GM18858 (cell line): ENCODE data around the gene HES7.

ENCODE experiments used
- ATAC-seq: cut with Tn5 transposase; IDR thresholded peaks from one replicate; pipeline ENCODE4 v1.9.1; 2021; ENCODE audit not compliant: unreplicated experiment

HES7 gene

DNA sequence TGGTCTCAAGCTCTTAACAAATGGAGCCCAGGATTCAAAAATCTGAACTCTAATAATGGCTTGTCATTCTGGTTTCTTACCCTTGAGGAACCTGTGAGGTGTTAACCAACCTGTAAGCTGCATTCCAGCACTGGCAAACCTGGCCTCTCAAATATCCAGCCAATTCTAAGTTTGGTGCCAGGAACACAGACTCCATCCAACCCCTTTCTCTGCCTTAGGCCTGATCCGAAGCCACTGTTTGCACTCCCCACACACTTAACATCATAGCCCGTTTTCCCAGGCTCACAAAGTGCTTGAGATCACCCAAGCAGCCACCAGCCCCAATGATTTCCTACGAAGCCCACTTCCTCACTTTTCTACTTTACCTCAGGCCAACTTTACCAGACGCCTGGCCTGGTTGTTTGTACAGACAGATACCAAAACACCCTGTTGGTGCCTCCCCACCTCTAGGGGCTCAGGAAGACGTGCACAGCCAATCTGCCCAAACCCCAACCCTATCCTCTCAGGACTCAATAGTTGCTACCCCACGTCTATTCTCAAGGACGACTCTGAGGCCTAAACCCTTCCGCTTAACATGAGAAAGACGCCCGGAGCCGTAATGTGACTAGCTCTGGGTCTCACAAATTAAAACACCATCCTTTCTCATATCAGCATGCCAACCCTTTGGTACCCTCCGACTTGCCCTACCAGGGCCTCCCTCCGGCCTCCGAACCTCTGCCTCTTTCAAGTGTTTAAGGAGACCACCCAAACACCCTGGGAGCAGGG lies 31.5 kb upstream of the HES7 start:
- no peak for ATAC-seq

DNA sequence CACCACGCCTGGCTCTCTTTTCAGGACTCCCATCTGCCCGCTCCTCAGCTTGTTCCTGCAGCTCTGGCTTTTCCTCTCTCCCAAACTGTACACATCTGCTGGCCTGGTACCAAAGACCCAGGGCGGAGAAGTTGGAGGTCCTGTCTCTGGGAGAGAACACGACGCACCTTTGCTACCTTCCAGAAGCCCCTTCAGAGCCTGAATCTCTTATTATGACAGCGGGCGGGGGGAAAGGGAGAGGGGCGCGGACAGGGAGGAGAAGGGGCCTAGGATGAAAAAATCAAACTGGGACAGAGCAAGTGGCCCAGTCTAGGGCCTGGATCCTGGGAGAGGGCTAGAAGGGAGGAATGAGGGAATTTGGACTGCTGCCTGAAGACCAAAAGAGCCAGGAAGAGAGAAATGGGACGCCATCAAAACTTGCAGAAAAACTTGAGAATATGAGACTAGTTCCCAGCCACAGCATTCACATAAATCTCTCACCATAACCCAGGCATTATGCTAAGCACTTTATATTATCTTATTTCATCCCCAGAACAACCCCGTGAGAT lies 30.8 kb upstream of the HES7 start:
- no peak for ATAC-seq

DNA sequence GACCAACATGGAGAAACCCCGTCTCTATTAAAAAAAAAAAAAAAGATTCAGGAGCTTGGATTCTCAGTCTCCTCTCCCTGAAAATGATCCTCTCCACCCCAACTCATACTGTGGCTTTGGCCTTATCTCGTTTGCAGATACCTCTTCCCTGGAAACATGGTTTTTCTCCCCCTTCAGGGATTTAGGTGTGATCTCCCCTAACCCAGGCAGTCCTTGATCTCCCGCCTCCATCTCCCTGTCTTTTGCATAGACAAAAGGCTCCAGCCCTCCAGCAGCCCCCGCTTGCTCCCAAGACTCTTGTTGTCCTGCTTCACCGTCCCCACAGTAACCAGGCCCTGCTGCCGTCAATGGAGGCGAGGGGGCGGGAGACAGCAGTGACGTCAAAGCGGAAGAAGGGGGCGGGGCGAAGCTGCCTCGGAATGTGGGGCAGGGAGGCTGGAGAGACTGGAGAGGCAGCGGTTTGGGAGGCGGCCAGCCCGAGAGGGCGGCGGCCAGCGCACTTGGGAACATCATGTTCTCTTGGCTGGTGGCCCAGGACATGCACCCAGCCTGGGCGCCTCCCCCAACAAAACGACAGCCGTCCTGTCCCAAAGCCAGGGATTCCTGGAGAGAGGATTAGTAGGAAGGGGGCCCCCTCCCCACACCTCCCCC lies 30.2 kb upstream of the HES7 start:
- no peak for ATAC-seq

DNA sequence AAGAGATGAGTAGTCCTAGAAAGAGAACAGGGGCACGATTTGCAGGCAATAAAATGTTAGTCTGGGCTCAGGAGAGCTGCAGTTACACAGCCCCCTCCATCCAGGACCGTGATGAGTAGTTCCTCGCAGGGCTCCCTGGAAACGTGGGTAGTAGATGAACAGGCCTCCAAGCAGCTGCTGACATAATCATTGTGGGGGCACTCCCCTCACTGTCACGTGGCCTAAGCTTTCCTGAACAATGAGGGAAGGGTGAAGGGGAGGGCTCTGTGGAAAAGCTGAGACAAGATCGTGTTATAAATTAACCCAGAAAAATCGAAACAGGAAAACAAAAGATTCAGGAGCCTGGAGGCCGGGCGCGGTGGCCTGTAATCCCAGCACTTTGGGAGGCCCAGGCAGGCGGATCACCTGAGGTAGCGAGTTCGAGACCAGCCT lies 29.6 kb upstream of the HES7 start:
- no peak for ATAC-seq

DNA sequence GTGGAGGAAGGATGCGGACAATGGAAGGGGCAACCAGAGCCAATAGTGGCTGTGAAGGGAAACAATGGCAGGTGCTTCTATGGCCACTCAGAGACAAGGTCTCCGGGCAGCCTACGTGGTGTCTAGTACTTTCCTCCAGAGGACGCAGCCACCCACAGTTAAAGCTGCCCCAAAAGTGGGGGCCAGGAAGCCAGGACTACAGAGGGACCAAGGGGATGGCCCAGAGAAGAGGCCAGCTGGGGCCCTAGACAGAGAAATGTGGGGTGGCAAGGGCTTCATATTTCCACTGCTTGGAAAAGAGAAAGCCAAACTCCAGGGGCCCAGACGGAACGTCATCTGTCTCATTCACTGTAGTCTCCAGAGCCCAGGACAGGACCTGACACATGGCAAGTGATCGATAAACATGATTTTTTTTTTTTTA lies 29.1 kb upstream of the HES7 start:
- no peak for ATAC-seq

DNA sequence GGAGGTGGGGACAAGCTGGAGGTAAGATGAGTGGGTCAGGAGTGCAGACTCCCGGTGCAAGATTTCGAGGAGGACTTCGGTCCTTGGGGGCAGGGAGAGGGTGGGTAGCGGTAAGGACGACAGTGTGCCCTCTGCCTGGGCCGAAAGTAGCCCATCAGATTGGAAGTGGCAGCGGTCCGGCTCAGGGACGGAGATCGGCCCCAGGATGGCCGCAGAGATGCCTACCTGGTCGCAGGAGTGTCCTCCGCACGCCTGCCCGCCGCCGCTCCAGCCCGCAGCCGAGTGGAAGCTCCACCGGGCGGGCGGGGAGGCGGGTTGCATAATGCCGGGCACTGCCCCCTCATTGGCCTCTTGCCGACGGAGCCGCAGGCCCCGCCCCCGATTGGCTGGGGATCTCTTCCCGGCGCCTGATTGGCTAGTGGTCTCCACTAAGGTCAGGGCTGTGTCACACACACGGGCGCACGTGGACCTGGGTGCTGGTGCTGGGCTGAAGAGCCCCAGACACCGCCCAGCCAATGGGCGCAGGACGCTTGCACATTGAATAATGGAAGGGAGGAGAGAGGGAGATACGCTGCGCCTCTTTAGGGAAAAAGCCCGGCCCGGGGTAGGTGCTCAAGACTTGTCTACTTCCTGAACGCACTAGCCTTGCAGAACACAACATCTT lies 28.3 kb upstream of the HES7 start, which contains the start of gene PER1:
Gene PER1 (minus strand): TSS at position 293 of the 664 bp plus-strand sequence. CDS start 1,698 bp downstream, outside the sequence.
- ATAC-seq = no peak

DNA sequence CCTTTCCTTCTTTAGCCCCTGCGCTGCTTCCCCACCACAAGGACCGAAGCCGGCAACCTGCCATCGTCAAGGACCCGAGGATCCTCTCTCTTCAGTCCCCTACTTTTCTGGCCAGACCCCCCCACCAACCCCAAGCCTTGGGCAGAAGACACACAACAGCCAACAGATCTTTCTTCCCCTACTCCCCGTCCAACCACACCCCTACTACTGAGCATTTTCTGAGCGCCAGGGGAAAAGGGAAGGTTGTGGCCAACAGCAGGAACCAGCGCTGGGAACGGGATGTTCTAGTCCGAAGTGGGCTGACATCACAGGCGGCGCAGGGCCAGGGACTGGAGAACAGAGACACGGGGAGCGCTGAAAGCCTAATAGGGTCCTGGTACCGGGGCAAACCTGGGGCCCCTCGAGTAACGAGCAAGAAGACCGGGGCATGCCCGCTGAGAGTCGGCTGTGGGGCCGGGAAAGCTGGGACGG lies 27.8 kb upstream of the HES7 start:
- ATAC-seq = no peak

DNA sequence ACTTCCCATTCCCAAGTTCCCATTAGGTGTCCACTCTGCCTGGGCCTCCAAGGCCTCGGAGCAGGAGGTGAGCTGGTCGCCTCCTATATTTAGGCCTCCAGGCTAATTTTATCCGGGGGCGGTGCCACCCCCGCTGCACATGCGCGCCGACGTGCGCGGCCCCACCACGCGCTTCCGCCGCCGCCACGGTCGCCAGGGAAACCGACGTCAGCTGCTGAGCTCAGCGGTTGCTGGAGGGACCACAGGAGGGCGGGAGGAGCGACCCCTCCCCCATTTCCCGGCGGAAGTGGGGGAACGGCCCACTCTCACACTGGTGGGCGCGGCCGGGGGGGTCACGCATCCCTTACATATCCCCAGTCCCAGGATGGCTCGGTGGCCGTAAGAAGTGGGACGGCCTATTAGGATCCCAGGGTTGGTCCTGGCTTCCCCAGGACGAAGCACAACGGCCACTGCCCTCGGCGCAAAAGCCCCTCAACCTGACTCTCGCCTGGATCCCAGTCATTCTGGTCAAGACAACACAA lies 27.3 kb upstream of the HES7 start:
- no peak for ATAC-seq

DNA sequence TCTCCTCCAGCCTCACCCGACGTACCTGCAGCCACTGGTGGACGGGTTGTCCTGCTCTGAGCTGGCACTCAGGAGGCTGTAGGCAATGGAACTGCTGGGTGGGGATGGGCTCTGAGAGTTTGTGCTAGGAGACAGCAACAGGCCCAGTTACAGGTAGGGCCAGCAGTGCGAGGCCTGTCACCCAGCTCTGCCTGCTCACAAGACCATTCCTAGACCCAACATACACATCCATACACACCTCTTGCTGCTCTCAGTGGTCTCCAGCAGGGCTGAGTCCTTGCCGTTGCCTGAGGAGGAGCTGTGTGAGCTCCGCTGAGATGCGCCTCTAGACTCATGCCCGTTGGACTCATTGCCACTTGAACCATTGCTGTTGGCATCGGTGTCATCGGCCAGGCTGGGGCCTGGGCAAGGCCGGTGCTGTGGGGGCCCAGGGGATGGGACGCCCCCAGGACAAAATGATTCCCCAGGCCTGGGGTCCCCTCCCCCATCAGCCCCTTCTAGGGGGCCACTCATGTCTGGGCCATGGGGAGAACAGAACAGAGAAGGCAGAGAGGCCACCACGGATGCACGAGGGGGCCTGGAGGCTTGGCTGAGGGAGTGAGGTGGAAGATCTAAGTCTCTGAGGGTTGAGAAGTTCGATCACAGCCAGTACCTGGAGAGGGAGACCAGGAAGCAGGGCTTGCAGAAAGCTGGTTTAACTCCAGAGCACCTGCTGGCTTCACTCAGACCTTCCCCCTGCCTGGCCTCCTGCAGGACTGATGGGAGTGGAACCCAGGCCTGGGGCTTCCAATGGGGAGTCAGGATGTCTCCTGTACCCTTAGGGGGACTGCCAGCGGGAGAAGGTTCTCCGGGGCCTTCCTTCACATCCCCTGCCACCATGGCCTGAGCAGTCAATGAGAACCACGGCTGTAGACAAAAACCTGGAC lies 26.6 kb upstream of the HES7 start:
- no peak for ATAC-seq

DNA sequence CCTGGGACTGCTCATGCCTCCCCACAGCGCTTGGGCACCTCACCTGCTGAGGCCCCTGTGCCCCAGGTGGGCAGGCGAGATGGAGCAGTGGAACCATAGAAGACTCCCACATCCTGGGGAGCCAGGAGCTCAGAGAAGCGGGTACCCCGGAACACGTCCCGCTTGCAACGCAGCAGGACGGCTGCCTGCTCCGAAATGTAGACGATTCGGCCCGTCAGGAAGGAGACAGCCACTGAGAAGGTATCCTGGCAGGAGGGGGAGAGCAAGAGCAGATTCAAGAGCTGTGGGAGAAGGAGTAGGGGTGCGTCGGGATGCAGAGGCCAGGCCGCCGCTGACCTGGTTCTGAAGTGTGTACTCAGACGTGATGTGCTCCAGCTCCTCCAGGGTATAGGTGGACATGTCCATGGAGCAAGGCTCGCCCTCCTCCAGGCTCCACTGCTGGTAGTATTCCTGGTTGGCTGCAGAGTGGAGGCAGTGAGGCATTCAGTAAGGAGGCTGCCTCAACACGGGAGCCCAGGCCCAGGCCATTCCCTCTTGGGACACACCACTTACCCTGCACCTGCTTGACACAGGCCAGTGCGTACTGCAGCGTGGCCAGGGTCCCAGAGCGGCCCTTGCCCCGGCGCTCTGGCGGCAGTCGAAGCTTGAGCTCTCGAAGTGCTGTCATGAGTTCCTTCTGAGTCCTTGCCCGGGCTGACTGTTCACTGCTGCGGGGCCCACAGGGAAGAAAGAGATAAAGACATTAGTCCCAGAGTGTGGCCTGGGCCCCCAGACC lies 25.7 kb upstream of the HES7 start:
- ATAC-seq = no peak

DNA sequence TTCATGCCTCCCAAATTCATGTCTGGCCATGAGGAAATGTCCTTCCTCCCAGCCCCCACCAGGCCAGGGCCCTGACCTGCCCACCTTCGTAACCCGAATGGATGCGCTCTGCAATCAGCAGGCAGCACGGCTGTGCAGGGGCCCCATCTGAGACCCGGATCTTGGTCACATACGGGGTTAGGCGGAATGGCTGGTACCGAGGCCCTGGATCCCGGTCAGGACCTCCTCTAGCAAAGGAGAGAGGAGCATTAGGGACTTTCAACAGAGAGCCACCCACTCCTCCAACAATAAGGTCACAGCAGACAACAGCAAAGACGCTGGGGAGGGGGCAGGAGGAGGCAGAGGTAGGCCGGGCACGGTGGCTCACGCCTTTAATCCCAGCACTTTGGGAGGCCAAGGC lies 24.7 kb upstream of the HES7 start:
- no peak for ATAC-seq

DNA sequence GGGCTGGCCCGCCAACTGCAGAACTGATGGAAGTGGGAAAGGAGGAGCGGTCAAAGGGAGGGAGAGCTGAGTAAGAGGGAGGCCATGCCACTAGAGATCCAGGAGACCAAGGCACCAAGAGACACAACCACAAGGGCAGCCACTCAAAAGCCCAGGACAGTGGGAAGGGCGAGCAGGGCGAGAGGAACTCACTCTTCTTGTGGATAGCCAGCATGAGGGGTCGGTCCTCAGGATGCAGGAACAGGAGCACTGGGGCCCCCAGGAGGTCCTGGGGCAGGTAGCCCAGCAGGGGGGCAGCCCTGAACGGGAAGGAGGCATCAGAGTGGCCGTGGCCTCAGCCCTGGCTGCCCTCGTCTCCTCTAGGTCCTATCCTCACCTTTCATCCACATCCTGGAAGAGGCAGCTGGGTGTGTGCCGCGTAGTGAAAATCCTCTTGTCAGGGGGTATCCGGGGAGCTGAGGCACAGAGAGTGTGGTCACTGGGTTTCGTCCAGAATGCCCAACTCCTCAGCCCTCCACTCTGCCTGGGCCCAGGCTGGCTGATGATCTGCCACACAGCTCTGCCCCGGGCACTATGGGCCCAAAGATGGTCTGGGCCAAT lies 24.0 kb upstream of the HES7 start:
- ATAC-seq = no peak

DNA sequence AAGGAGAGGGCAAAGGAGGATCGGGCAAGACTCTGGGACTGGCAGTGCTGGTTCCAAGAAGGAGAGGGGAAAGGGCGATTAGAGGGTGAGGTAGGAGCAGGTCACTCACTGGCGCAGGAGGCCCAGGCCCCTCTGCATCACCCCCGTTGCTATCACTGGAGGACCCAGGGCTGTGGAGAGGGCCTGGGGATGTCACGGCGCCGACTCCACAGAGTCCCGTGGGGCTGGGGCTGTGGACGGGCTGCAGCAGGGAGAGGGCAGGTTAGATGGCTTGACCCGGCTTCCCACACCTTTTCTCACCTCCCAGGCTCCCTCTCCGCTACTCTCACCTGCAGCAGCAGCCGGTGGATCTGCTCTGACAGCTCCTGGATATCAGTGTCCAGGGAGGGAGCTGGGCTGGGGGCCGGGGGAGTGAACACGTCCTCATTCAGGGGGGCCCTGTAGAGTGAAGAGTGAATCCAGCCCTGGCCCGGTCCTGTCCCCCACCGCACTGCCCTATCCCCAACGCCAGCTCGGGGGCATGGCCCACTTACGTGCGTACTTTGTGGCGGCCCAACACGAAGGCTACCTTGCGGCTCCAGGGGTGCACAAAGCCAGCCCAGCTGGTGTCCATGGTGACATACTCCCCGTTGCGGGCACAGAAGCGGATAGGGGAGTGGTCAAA lies 23.4 kb upstream of the HES7 start:
- no peak for ATAC-seq

DNA sequence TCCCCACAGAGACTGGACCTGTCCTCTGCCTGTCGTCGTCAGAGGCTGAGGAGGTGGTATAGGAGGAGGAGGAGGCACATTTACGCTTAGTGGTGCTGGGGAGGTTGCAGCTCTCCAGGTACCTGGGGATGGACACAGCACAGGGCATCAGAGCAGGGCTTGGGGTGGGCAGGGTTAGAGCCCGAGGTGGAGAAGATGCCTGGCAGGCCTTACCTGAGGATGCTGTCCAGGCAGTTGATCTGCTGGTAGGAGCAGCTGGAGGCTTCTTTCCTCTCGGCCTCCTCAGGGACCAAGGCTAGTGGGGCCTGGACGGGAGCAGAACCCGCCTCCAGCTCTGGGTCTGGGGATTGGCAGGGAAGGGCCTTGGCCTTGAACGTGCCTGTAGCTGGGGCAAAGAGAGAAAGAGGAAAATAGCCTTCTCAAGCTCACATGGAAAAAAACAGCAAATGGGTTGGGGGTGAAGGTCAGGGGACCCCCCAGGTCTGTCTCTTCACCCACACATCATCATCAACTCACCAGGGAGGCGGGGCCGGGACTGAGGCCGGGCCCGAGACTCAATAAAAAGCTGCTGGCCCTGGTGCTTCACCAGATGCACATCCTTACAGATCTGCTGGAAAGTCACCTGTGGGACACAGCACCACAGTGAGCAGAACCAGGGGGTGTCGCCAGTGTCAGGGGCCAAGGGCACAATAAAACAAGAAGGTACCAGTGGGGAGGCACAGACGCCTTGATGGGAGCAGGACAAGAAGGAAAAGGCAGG lies 22.7 kb upstream of the HES7 start:
- no peak for ATAC-seq

DNA sequence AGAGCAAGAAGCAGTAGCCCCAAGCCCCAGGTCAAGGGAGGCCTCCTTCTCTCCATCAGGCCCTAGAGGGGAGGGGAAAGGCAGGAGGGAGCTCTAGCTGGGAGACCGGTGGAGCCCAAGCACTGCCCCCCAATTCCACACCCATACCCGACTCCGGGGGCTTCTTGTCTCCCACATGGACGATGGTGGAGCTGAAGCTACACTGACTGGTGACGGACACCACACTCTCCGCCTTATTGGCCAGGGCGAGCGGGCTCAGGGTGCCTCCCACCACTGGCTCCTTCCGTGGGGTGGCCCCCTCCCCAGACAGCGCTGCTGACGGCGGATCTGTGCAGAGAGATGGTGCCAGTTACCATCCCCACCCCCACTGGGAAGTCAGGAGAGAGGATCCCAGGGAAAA lies 21.9 kb upstream of the HES7 start:
- no peak for ATAC-seq

DNA sequence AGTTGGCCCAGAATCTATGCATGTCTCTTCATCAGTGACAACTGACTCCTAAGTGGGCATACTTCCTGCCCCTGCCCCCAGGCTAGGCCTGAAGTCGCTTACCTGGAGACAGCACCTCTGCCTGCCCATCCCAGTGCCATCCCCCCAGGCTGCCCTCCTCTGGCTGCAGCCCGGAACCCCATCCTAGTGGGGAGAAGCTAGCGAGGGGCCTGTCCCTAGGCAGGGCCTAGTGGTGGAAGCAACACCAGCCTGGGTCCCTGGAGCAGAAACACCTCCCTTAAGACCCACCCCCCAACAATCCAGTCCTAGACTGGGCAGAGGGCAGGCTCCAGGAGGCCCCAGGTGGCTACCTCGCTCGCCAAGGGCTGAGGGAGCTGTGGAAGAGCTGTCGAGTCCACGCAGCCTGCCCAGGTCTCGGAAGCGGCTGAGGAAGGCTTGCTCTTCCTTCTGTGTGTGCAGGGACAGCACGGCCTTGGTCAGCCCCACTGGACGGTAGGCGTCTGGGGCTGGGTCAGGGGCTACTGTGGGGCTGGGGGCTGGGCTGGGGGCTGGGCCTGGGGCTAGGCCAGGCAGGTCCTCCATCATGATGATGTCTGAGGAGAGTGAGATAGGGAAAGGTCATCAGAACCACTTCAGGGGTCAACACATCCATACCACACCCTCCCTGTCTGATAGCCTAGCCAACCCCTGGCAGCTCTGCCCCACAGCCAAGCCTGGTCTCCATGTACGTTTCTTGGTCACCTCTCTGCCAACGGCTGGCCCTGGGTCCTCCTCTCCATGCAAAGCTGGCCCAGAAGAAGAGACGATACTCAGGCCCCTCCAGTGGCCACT lies 20.7 kb upstream of the HES7 start:
- ATAC-seq = no peak
